ENCODE results near the gene WNK1.

- TF ChIP-seq POLR2A (IDR thresholded peaks at IDR 0.05; ENCODE audit: low read depth, low read length): no peak
- TF ChIP-seq POLR2AphosphoS5 (IDR thresholded peaks at IDR 0.05; ENCODE audit: low read depth, low read length): no peak
- no peak for TF ChIP-seq TAF1 (IDR thresholded peaks at IDR 0.05; ENCODE audit: borderline replicate concordance, low read depth, low read length)
Observed at GRCh38 chr12:954741-955140, 202.4 kb downstream of the WNK1 start.
